Measurements from ENCODE around the gene RBPJL.

DNA sequence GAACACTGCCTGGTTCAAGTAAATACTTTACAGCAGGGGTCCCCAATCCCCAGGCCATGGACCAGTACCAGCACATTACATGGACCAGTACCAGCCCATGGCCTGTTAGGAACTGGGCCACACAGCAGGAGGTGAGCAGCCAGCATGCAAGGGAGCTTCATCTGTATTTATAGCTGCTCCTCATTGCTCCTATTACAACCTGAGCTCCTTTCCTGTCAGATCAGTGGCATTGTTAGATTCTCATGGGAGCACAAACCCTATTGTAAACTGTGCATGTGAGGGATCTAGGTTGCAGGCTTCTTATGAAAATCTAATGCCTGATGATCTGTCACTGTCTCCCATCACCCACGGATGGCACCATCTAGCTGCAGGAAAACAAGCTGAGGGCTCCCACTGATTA, 12.0 kb upstream of the RBPJL start:
- TF ChIP-seq GATA3 (IDR thresholded peaks at IDR 0.05; ENCODE audit: low read depth, low read length) (no peak), GATA2 (IDR thresholded peaks at IDR 0.05; ENCODE audit: low read depth, low read length) (no peak)

Data from SH-SY5Y (cell line).